T-helper 22 cell (primary cell): ENCODE data around the gene RUBCNL.

Experiments used
- DNase-seq: peaks from one replicate; pipeline ENCODE4 v3.0.0-alpha.2; 2020; ENCODE audit warnings: low read depth

Gene RUBCNL

DNA sequence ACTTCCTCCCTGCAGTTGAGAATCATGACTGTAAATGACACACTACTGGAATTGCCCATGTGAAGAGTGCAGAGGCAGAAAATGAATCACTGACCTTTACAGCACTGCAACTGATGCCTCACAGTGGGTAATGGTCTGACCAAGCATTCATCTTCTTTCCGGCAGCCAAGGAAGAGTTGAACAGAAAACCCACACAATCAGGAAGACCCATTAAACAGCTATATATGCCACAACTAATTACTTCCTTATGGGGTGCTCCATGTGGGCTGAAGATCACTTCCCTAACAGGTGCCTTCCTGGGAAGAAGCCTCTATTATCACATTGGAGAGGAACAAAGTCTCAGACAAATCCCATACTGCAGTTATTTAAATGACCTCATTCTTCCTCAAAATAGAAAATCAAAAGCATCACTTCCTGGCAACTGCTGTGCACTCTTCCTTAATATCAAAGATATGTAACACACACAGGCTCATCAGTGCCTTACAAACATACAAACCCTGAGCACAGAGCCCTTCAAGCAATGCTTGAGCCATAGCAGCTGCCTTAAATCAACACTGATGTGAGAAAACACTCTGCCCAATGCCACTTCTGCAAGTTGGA, 45.8 kb downstream of the RUBCNL start:
- DNase-seq = no peak

DNA sequence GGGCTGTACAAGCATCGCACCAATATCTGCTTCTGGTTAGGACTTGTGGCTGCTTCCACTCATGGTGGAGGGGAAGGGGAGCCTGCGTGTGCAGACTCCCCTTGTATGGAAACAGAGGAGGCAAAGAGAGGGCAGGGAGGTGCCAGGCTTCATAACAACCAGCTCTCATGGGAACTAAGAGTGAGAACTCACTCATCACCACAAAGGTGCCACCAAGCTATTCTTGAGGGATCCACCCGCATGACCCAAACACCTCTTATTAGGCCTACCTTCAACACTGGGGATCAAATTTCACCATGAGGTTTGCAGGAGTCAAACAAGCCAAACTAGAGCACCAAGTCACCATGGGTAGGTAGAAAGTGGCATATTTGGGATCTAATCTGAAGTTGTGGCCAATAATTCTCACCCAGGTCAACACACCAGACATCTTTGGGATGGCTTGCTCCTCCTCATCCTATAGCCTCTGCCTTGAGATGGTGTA, 46.4 kb downstream of the RUBCNL start:
- DNase-seq = no peak

DNA sequence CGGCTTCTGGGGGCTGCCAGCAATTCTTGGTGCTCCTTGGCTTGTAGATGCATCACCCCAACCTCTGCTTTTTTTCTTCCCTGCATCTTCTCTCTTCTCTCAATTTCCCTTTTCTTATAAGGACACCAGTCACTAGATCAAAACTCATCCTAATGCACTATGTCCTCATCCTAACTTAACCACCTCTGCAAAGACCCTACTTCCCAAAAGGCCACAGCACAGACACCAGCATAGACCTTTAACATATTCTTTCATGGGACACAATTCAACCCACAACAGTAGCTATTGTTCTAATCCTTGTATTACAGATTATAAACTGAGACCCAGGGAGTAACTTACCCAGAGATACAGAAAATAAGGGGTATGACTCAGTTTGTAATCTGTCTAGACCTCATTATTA, 47.0 kb downstream of the RUBCNL start:
- no peak for DNase-seq

DNA sequence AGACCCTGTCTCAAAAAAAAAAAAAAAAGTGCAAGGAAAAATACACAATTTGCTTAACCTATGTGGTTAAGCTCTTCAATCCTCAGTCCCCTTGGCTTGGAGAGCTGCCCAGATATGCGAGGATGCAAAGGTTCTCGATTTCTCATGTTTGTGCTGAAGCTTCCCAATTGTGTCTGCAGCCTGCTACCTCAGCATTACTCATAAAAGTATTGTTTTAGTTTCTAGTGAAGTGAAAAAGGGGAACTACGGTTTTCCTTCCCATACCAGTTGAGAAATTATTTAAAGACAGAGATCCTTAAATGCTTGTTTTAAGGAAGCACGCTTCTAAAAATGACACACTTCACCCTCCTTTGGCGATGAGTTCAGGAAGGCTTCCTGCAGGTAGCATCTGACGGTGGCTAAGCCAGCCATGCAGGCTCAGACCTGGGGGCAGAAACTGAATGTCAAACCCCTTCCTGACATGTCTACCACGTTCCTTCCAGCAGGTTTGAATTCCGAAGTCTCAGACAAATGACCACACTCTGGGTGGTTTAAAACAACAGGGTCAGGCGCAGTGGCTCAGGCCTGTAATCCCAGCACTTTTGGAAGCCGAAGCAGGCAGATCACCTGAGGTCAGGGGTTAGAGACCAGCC, 47.9 kb downstream of the RUBCNL start:
- DNase-seq = no peak

DNA sequence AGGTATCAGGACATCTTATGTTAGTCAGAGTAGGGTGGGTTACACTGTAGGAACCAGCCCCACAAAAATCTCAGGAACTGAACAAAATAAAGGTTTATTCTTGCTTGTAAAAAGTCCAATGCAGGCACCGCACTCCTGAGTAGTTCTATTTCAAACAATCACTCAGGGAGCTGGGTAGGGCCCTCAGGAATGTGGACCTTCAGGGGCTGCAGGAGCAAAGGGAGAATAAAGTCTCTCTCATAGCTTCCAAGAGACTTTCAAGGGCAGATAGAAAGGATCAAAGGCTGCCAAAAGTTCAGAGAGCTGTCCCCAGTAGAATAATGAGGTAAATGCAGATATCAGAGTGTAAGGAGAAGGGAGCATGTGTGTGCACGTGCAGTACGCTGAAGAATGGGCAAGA, 49.4 kb downstream of the RUBCNL start:
- no peak for DNase-seq

DNA sequence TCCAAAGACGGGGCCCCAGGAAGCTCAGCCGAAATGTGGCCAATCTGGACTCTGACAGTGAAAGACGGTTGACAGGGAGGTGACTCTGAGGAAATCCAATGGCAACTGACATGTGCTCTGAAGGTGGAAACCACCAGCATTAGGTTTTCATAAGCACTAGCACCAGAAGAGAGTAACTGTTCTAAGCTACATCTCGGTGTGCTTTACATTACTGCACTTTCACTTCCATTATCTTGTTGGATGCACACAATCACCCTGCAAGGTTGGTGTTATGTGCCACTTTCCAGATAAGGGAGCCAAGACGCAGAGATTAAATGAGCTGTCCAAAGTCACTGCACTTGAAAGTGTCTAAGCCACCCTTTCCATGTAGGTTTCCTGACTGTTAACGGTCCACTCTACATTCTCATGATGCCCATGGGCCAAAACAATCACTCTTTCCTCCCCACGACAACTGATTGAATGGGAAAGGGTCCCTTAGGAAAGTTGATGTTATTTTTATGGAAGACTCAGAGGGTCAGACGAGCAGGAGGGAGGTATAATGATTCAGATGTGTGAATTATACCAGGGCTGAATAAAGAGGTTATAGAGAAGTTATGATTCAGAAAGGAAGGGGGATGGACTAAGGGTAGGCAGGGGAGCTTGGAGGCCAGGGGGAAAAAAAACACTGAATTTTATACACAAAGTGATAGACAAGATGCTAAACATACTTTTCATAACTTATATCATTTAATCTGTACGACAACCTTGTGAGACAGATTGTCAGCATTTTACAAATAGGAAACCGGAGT, 52.8 kb downstream of the RUBCNL start:
- DNase-seq = no peak

DNA sequence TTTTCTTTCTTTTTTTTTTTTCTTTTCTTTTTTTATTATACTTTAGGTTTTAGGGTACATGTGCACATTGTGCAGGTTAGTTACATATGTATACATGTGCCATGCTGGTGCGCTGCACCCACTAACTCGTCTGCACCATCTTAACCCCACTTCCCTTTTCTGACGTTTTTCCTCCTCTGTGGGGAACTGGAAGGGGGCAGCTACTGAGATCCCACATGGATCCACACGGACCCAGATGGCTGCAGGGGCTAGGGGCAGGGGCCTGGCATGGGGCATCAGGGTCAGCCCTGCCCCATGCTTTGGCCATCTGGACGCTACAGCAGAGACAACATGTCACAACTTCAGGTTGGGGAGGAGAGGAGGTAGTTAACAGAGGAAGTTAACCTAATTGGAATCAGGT, 54.3 kb downstream of the RUBCNL start:
- no peak for DNase-seq

DNA sequence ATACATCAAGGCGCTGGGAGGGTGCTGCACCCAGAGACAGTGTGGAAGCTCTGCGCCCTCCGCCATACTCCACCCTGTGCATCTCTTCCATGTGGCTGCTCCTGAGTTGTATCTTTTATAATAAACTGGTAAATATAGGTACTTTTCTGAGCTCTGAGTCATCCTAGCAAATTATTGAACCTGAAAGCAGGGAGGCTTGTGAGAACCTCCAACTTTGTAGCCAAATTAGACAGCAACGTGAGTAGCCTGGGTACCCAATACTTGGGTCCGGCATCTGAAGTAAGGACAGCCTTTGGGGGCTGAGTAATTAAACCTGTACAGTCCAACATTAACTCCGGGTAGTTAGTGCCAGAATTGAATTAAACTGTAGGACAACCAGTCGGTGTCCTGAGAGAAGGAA, 57.4 kb downstream of the RUBCNL start:
- DNase-seq = no peak

DNA sequence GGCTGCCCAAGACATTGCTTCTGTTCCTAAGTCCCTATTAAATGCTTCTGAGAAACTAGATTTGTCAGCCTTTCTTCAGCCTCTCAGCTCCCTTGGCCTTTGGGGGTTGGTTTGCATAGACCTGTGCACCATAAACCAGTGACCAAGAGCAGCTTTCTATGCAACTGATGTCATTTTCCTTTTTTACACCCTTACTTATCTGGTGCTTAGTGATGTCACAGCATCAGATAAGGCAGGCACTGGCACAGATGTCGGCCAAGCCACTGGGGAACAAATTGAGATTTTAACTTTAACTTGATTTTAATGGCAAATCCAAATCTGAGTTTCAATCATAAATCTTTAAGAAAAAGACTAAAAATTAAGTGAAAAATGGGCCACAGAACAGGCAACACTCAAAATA, 59.8 kb downstream of the RUBCNL start:
- no peak for DNase-seq

DNA sequence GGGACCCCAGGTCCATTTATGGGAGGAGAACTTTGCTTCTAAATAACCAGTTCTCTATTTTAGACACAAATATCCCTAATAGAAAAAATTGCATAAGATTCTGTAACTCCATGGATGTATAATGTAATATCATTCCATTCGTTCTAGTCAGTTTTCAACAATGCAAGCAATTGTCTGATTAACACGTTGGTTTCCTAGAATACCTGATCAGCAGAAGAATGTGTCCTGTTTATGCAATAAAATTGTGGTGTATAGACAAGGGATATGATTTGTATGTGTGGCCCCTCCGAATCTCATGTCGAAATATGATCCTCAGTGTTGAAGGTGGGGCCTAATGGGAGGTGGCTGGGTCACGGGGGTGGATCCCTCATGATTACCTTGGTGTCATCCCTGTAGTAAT, 62.1 kb downstream of the RUBCNL start:
- DNase-seq = no peak

DNA sequence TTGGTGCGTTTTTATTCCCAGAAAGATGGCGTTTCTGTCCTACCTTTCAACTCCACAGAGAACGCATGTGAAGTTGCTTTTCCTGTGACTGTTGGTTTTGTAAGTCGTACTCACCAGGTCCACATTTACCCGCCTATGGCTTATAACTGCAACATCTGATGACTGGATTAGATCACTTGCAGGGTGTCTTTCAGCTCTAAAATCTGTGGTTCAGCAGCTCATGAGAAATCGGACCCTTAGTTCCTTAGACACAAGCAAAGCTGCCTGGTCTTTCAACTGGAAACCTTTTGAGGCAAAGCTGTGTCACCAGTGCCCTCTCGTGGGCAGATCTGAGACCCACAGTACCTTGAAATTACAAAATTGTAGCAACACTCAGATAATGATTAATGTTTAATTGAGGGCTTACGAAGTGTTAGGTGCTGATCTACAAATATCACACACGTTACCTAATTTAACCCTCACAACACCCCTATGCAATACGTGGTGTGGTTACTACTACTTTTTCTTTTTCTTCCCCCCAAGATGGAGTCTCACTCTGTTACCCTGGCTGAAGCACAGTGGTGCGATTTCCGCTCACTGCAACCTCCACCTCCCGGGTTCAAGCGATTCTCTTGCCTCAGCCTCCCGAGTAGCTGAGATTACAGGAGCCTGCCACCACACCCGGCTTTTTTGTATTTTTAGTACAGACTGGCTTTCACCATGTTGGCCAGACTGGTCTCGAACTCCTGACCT, 65.4 kb downstream of the RUBCNL start:
- peak; percentile 32 for DNase-seq

DNA sequence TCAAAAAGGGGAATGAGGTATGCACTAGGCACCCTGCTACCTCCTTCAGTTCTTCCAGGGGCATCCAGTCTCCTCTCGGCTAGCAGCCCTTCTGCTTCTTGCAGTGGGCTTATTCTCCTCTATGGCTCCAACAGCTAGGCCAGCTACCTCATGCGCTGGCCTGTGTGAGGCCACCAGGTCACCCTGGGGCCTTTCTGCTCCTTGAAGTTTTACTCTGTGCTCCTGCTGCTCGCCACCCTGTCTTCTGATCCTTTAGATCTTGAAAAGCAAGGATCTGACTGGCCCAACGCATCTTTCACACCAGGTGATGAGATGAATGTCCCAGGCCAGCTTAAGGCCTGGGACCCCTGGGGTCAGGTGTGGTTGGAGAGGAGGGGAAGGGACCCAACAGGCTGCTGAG, 66.2 kb downstream of the RUBCNL start:
- DNase-seq = no peak

DNA sequence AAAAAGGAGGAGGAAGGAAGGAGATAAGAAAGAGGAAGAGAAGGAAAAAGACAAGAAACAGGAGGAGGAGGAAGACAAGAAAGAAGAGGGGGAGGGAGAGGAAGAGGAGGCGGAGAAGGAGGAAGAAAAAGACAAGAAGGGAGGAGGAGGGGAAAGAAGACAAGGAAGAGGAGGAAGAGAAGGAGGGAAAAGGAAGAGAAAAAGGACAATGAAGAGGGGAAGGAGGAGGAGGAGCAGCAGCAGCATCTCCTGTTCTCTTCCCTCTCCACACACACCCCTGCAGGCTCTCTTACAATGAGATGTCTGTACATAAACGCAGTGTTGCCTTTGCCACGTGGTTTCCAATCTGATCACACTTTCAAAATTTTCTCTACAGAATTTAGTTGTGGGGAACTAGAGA, 66.6 kb downstream of the RUBCNL start:
- no peak for DNase-seq

DNA sequence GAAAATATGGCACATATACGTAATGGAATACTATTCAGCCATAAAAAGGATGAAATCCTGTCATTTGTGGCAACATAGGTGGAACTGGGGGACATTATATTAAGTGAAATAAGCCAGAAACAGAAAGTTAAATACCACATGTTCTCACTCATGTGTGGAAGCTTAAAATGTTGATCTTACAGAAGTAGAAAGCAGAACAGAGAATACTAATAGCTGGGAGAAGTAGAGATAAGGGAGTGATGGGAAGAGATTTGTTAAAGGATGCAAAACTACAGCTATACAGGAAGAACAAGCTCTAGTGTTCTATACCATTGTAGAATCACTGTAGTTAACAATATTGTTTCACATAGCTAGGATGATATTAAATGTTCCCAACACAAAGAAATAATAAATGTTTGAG, 68.1 kb downstream of the RUBCNL start:
- no peak for DNase-seq

DNA sequence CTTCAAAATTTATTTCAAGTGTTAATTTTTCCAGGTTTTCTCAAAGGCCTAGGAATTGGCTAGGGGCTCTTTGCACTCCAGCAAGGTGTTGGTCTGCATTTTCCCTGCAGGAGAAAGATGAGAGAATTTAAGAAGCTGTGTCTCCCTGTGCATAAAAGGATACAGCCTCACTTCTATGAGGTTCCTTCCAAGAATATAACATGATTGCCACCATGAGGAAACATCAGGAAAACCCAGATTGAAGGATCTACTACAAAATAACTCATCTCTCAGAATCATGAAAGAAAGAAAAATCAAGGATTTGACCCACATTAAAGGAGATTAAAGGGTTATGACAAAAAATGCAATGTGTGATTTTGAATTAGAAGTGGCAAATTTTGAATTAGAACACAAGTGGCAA, 69.9 kb downstream of the RUBCNL start:
- no peak for DNase-seq

DNA sequence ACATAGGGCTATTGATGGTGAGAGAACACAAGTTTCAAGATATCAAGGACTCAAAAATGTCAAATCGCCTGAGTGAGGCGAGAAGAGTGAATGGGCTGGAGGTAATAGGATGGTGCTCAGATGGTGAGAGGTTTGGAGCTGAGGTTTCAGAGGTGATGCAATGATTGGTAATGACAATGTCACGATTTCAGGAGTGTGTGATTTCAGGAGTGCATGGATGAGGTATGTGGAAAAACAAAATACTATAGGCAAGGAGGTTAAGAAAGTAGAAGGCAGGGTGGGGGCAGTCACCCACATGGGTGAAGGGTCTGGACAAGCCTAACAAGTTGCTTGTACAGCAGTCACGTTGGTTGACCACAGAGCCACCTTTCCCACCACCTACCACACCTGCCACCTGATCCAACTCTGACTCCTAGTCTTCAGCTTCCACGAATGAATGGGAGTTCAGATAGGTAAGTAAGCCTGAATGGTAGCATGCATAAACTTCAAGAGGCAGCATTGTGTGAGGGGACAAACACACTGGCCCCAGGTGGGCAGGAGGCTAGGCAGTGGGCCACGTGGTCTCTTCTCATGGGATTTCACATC, 71.5 kb downstream of the RUBCNL start:
- no peak for DNase-seq

DNA sequence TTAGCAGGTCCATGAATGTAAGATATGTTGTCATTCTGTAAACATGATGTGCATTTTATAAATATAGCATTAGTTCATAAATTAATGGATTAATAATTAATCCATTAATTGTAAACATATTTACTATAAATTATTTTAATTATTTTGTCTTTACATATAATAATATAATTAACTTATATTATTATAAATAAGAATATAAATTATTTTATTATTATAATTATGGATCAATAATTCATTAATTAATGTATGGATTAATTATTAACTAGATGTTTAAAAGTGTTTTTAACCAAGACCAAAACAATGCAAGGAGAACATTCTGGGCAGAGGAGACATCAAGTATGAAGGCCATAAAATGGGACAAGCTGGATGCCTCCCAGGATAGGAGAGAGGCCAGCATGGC, 72.0 kb downstream of the RUBCNL start:
- DNase-seq = no peak

DNA sequence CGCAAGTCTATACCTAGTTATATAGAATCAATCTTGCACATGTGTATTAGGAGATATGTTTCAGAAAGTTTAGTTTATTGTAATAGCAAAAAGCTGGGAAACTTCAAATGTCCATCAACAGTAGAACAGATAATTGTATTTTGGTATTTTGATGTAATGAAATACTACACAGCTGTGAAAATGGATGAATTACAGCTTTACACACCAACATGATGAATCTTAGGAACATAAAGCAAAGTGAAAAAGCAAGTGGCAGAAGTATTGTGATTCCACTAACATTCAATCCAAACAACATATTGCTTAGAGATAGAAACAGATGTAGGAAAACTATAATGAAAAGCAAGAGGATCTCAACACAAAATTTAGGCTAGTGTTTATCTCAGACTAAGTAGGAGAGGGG, 72.5 kb downstream of the RUBCNL start:
- DNase-seq = no peak

DNA sequence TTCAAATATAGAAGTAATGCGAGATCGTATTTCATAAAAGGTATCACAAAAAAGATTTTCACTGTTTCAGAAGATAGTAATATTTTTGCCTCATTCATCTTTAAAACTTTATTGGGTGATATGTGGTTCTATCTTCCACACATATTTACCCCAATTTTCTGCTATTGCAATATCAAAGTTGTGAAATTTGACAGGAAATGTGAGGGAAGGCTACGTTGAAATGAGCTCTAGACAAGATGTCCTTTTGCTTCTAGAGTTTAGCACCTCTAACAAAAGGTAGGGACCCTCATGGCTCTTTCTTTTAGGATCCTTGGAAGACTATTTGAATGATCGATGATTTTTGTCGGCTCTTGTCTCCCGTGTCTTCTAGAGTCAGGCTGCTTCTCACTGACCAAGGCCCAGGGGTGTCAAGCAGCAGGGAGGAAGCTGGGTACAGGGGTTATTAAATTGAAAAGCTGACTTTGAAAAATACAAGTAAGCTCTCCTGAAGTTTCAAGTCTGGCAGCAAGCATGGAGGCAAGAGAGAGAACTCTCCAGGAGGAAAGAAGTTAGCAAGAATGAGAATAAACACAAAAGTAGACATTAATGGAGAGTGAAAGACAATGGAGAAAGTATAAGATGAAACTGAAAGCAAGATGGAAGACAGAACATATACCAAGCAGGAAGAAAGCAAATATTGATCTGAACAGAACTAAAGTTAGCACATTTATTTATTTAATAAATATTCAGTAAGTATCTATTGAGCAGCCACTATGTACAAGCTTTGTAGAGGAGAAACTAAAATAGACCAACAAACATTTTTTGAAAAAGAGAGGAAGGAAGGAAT, 73.4 kb downstream of the RUBCNL start:
- no peak for DNase-seq

DNA sequence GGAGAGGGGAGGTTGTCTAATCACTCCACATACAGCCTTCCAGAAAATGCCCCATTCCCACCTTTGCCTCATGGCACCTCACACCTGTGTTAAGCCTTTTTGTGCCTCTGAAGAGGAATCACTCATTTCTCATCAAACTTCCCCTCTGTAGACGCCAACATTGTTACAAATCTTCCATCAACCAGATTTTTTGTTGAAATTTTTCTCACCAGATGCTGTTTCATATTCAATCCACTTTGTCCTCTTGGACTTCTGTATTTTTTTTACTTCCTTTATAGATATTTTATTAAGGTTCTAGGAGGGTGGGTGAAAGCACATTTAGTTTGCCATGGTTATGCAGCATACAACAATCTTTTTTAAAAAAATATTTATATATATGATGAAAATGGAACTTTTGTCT, 74.0 kb downstream of the RUBCNL start:
- DNase-seq = no peak

DNA sequence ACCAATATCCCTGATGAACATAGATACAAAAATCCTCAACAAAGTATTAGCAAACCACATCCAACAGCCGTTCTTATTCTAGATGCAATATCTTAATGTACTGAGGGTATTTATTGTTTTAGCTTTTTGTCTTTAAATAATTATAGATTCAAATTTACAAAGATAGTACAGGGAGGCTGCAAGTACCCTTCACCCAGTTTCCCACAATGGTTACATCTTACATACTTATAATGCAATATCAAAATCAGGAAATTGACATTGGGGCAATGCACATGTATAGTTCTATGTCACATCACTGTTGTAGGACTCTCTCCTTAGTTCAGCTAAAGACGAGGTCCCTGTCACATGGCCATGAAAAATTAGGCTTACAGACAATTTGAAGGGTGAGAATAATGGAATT, 75.8 kb downstream of the RUBCNL start:
- DNase-seq = no peak

DNA sequence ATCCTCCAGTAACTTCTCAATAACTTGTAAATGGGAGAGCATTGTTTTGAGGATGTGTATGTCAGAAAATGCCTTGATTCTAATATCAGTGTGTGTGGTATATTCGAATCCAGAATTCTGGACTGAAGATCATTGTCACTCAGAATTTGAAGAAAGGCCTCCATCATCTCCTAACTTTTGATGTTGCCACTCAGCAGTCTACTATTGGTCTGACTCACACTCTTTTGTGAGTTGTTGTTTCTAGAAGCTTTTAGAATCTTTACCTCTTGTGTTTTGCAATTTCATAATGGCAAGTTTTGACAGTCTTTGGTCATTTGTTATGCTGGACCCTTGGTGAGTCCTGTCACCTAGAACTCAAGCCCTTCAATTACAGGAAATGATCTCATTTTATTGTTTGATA, 77.0 kb downstream of the RUBCNL start:
- no peak for DNase-seq
